ENCODE data around the gene DPEP2.
A peak's percentile ranks its signal among the peaks of the same experiment; 100 is the strongest.
"Not testable (repeated sequence)": the region's sequence is repeated elsewhere in the genome, so short reads cannot be mapped to it uniquely, and the experiment has no call there.

Gene DPEP2

DNA sequence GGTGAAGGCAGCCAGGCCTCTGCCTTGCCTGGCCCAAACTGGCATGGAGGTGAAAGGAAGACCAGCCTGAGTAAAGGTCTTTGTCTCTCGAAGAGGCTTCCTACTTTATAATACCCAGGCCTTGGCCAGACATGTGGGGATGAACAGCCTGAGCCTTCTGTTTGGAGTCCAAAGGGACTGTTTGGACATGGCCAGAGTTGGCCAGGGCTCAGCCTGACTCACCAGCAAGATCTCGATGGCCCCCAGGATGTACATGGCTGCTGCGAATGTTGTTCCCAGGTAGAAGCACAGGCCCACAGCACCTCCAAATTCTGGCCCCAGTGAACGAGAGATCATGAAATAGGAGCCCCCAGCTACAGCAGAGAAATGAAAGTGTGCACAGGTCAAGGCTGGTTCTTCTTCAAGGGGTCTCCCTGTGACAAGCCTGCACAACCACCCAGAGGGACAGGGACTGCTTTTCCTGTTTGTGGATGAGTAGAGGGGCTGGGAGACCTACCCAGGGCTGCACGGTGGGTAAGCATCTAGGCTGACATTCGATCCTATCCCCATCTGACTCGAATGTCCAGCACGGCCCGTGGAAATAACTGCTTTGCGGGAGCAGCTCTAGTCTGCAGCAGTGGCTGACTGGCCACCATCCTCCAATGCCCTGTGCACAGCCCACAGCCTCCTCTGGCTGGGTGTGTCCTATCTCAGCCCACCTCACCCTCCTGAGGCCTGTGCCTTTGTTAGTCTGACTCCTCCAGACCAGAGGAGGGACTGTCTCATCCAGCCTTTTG lies 44.7 kb downstream of the DPEP2 start:
- DNase-seq (ENCODE audit: low spot score), result no peak

DNA sequence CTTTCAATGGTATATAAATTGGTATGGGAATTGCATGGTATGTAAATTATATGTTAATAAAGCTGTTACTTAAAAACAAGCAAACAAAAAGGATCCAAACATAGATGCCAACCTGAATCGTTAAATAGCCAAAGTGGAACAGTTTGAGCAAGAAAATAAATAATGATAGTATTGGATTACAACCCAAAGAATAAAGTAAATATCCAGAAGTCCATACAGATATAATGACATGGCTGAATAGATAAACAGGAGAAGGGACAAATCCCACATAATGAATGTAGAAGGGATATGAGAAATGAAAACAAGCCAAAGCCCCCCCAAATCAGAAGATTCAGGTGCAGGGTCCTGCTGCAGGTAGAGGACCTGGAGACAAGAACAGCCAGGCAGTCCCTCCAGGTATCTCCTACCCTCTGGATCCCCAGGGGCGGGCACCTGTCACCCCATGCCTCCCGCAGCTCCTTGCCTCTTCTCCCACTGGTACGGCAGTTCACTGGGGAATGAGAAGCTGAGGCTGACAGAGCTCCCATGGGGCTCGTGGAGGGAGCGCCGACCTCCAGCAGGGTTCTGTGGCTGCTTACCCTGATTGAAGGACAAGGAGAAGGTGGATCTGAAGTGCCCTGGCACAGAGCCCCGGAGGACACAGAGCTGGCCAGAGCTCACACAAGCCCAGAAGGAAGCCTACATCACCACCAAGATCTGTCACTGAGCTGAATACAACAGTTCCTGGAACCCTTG lies 45.5 kb downstream of the DPEP2 start:
- DNase-seq (ENCODE audit: low spot score), result no peak

DNA sequence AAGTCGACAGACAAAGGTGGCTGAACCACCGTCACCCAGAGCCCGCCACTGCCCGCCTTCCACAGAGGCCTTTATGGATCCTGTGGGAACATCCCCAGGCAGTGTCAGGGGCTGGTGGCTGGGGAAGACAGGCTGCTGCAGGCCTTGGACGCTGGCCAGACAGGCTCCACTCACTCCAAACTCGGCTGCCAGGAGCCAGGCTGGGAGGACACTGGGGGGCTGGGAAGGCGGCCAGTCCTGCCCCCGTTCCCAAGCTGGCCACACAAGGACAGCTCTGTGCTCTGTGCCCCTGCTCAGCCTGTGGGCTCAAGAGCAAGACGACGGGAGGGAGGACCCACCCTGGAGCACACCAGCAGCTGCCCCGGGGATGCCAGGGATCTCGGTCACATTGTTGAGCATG lies 47.8 kb downstream of the DPEP2 start:
- no peak for DNase-seq (ENCODE audit: low spot score)

DNA sequence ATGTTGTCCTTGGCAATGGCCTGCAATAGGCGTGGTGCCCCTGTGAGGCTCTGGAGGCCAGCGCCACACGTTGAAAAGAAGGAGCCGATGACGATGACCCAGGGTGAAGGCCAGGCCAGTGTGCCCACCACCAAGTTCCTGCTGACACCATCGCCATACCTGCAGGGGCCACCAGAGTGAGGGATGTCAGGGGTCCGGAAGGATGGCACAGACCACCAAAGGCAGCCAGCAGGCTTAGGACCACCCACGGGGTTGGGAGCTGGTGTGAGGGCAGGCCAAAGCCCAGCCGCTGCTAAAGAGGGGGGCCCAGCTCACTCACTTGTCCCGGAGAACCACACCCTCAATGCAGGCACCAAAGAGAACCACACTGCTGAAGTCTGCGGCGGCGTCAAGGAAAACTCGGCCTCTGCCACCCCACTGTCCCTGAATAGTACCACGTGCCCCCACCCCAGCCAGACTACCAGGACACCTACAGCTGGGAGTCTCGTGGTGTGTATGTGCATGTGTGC lies 48.9 kb downstream of the DPEP2 start:
- DNase-seq (ENCODE audit: low spot score), result no peak

DNA sequence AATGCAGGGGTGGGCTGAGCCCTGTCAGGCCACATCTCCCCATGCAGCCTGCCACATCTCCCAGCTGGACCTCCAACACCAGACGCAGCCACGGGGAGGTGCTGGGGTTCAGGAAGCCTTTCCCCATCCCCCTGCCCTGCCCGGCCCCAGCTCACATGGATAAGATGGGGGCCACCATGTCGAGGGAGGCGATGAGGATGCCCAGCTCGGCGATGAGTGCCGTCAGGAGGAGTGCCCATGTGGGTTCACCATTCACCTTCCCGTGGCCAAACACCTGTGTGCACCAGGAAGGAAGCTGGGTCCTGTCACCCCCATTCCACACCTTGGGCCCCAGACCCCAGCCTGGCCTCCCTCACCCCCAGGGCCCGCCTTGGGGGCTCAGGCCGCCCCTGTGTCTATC lies 49.6 kb downstream of the DPEP2 start:
- DNase-seq (ENCODE audit: low spot score), result no peak

DNA sequence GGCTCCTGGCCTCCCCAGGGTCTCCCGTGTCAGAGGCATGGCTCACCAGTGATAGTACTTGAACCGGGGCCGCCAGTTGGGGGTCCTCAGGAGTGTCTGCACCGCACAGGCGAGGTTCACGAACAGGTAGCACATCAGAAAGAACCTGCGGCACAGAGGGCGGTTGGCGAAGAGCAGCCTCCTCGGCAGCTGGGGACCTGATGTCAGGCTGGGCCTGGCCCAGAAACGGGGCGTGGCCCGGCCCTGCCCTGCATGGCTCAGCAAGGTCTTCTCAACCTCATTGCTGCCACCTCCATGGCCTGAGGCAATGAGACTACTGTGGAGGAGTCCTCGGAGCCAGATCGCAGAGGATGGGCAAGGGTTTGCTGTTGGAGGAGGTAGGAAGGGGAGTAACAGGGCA lies 51.3 kb downstream of the DPEP2 start:
- no peak for DNase-seq (ENCODE audit: low spot score)

DNA sequence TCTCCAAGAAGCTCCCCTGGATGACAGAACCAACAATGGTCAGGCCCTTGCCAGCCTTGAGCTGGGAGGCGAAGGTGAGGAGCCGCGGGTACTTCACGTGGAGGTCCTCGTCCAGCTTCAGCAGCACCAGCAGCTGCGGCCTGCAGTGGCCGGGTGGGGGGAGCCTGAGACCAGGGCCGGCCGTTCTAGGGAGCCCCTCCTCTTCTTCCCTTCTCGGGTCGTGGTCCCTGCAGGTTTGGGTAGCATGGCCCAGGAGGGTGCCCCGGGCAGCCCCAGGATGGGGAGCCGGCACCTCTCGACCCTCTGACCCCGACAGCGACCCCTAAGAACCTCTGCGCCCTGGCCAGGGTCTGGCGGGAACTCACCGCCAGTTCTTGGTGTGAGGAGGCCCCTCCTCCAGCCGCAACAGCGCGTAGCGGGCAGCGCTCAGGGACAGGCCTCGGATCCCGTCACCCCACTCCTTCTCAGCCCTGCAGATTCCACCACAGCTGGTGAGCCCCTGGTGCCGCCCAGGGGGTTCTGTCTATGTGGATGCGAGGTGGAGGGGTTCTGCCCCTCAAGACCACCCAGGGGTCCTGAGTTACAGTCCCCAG lies 52.2 kb downstream of the DPEP2 start:
- DNase-seq (ENCODE audit: low spot score), result no peak

DNA sequence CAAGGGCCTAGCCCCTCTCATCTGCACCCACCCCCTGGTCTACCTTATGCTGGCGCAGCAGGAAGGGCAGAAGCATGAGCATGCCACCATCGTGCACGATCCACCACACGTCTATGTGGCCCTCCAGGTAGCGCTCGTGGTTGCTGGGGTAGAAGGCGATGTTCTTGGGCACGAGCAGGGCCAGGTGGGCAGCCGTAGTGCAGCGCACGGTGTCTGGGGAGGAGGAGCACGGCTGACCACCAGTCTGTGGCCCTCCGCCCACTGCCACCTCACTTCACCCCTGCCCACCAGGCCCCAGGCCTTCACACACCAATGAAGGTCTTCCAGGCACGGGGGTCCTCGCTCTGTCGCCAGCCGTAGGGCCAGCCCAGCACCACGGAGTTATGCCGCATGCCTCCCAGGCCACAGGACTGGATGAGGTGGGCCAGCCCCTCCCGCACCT lies 53.1 kb downstream of the DPEP2 start:
- DNase-seq (ENCODE audit: low spot score), result no peak

DNA sequence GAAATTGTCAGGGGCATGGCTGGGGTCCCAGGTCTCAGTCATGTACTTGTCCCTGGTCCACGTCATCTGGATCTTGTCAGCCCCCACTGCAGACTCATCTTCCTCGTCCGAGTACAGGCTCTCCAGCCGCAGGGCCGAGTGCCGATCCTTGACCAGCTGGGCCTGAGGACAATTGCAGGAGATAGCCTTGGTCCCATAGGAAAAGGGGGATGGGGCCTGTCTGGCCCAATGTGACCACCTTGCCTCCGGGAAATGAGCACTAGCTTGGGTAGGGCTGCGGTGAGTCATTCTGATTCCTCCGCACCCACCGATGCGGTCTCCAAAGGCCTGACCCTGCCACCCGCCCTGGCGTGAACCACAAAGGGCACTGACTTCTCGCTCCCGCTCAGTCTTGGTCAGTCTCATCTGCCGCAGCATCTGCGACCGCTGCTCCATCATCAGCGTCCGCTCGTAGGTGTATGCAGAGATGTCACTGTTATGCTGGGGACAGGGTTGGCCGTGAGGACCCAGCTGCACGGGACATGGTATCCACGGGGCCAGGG lies 53.8 kb downstream of the DPEP2 start:
- DNase-seq (ENCODE audit: low spot score), result no peak

DNA sequence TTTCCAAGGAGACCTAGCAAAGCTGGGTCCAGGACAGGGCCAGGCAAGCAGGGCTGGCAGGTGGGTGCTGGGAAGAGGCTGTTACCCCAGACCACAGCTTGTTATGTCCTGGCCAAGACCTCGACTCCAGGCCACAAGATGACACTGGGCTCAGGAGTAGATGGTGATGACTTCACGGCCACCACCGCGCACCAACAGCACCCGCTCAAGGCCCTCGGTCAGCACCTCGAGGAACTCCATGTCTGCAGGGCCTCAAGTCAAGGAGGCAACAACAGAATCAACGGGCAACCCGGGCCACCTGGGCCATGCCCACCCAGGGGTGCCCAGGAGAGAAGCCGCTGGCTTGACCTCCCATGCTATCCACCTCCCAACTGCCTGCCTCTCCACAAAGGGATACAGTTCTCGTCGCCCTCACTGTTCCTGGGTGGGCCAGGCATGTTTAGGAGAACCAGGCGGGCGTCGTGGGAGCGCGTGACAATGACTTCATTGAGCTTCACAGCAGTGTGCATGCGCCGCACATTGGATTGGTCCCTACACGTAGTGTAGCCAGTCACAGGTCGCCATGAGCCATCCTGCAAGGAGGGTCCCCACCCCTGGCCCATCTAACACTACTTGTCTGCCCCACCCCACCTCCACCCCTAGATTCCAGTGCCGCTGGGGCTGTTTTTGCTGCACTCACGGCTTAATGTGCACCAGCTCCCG lies 54.4 kb downstream of the DPEP2 start:
- DNase-seq (ENCODE audit: low spot score), result no peak

DNA sequence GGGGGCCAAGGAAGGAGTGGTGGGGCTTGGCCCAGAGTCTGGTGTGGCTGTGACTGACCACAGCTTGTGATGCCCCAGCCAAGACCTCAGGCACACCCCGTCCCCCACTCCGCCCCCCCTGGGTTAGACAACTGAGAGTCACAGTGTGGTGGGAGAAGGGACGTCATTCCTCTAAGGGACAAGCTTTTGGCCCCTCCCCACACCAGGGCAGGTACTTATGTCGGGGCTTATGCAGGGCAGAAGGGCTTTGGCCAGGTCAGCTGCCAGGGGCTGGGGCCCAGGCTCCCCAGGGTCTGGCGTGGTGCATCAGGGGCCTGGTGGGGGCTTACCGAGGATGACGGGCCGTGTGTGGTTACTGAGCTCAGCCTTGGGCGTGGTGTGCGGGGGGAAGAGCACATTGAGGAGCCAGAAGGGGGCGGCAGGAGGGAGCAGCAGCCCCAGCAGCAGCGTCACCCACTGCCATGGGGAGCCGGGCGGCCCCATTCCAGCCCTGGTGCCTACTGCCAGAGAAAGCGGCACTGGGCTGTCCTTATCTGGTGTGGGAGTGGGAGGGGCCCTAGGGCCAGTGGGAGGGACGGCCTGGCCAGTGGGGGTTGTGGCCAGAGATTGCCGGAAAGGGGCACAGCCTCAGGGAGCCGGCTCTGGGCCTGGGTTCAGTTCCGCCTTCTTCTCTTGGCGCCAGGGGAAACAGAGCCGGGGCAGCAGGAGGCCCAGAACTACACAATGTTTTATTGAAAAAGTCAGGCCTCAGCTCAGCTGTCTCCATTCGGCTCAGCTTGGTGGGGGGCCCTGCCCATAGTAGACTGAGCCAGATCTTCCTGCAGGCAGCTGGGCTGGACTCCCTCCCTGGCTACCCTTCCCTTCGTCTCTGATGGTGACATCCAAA lies 55.4 kb downstream of the DPEP2 start, which contains the start of gene LCAT:
Gene LCAT (minus strand): TSS at position 502 of the 886 bp plus-strand sequence. CDS start 19 bp downstream, at position 483.
- DNase-seq (ENCODE audit: low spot score), result no peak

DNA sequence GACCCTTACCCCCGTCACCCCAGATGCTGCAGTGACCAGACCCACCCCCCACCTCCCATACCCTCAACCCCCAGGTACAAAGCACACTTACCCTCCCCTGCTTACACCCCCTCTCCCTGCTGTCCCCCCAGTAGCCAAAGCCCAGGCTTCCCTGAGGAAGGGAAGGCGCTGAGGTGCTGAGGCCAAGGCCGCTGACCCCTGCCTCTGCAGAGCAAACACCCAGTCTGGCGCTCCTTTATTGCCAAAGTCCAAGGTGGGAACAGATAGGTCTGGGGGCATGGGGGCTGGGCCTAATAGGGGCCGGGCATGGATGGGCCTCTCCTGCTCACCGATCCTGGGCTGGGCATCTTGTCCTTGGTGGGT lies 56.0 kb downstream of the DPEP2 start:
- DNase-seq (ENCODE audit: low spot score), result no peak

DNA sequence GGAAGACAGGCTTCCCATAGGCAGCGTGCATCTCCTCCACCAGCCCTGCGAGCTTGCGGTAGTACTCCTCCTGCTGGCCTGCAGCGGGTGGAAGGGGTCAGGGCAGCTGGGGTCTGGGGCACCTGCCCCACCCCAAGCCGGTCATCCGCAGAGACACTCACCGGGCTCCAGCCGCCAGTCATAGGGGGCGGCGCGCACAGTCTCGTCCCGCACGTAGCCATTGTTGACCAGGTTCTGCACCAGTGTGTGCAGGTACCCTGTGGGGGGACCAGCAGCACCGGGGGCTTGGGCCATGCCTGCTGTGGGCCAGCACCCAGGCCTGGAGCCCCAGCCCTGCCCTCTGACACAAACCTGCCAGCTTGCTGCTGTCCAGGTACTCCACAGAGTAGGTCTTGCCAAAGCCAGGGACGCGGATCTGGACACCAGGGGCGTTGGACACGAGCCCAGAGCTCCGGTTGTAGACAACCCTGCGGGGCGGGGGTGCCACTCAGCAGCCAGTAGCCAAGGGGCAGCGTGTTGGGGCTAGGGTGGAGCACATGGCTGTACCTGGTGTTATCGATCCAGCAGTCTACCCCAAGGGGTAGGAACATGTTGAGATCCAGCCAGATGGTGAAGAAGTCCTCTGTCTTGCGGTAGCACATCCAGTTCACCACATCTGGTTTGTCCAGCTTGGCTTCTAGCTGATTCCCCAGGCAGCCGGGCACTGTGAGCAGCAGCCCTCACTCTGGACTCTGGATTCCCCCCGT lies 56.6 kb downstream of the DPEP2 start:
- no peak for DNase-seq (ENCODE audit: low spot score)

DNA sequence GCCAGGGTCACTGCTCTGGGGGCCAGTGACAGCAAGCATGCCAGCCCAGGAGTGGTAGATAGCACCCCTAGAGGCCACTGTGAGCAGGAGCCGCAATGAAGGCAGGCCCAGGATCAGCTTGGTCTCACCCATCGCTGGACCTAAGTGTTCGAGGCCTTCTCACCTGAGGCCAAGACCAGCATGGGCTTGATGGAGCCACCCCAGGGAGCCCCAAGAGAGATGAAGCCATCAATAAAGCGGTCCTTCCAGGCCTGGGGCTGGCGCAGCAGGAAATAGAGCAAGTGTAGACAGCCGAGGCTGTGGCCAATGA lies 57.1 kb downstream of the DPEP2 start:
- DNase-seq (ENCODE audit: low spot score), result peak; percentile 69

DNA sequence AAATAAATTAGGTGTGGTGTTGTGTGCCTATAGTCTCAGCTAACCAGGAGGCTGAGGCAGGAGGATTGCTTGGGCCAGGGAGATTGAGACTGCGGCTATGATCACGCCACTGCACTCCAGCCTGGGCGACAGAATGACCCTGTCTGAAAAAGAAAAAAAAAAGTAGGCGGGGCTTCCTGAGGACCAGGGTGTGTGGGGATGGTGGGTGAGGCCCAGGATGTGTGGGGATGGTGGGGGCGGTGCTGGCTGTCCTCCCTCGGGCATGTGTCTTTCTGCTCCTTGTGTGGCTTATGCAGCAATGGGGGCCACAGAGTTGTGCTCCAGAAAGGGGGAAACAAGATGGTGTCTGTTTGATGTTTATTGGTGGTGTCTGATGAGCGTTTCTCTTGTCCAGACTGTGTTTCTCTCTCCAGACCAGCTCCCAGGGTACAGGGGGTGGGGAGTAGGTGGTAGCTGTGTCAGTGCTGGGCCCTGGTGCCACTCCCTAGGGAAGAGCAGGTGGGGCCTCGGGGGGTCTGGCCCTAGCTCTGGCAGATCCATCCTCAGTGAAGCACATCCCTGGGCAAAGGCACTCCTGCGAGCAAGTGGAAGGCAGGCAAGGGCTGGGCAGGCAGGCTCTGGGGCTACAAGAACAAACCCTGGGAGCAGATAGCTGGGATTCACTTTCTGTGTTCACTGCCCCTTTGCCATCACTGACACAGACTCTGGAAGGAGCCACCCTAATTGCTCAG lies 57.6 kb downstream of the DPEP2 start:
- DNase-seq (ENCODE audit: low spot score), result peak; percentile 44

DNA sequence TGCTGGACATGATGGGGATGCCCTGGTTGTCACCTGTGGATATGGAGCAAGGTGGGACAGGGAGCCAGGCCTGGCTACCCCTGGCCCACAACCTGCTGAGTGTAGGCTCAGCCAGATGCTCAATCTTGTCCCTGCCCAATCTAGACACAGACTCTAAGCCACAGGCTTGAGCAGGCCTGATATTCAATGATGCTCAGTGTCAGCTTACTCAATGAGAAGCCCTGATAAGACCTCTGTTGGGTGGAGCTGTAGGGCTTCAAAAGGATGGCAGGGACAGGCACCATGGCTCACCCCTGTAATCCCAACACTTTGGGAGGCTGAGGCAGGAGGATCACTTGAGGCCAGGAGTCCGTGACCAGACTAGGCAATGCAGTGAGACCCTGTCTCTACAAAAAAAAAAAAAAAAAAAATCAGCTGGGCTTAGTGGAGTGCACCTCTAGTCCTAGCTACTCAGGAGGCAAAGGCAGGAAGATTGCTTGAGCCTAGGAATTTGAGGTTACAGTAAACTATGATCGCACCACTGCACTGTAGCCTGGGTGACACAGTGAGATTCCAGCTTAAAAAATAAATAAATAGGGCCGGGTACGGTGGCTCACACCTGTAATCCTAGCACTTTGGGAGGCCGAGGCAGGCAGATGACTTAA lies 58.7 kb downstream of the DPEP2 start:
- DNase-seq (ENCODE audit: low spot score), result no peak

DNA sequence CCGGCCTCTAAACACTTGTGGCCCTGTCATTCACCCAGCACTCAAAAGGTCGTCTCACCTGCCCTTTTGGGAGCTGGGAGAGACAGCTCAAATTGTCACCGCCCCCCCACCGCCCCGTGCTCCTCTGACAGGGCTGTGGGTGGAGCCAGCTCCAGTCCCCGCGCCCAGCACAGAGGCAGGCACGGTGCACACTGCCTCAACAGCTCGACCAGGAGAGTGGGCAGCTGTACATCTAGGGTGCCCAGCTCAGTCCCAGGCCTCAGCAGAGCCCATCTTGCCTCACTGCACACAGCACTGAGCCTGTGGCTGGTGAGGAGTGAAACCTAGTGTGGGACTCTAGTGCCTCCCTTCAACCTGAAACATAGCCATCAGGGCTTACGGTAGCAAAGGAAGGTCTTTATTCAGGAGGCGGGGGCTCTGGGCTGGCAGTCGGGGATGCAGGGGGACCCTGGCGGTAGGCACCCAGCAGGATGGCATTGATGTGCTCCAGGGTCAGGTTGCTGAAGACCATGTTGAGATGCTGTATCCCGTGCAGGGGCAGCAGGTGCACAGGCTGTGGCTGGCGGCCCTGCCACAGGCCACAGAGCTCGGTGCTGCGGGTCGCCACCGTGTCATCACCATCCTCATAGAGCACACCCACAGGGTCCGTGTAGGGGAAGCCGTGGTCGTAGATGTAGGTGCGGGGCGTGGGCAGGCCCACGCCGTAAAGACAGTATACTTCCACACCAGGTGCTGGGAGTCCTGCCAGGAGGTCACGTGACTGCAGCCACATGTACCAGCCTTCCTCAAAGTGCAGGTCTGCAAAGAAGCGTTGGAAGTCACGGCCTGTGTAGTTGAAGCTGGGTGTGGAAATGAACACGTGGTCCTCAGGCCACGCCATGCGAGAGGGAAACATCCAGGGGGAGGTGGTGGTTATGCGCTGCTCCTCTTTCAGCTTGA lies 59.5 kb downstream of the DPEP2 start:
- DNase-seq (ENCODE audit: low spot score), result no peak

DNA sequence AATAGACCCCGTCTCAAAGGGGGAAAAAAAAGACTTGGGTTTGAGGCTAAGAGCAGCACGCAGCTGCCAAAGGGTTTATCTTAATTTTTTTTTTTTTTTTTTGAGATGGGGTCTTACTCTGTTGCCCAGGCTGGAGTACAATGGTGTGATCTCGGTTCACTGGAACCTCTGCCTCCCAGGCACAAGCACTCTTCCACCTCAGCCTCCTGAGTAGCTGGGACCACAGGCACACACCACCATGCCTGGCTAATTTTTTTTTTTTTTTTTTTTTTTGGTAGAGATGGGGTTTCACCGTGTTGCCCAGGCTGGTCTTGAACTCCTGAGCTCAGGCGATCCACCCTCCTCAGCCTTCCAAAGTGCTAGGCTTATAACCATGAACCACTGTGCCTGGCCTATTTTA lies 61.6 kb downstream of the DPEP2 start:
- DNase-seq (ENCODE audit: low spot score), result not testable (repeated sequence)

All from SK-N-DZ (cell line).